Activated CD4-positive, alpha-beta memory T cell treated with anti-CD3 and anti-CD28 coated beads, Interleukin-2, amount 10 ng/mL, durations not matched to agents 7 days and 5 days (primary cell): ENCODE data around the gene WFIKKN1. TPM values are rescaled to one million over a fixed set of nuclear protein-coding genes. Genes with fewer than 3 reads are reported as not detected.

Source experiments
- CTCF ChIA-PET: fragments of 350-600 bp; sonication (Branson Sonifier 250); formaldehyde crosslinking; loops from one replicate; lab custom pipeline; 2021; ENCODE audit warnings: antibody characterized with exemption, inconsistent platforms; lab: Charles Lee
- POLR2A ChIA-PET: fragments of 350-600 bp; sonication (Branson Sonifier 250); formaldehyde crosslinking; loops from one replicate; lab custom pipeline; 2021; ENCODE audit warnings: antibody characterized with exemption; lab: Charles Lee
- DNase-seq: peaks from one replicate; pipeline ENCODE4 v3.0.0-alpha.2; 2020
- H3K27ac Mint-ChIP-seq: one replicate; pipeline ENCODE4 v1.8.0; 2021; ENCODE audit warnings: mild to moderate bottlenecking, mixed read lengths
- H3K27me3 Mint-ChIP-seq: one replicate; pipeline ENCODE4 v1.8.0; 2021; ENCODE audit warnings: mixed read lengths
- H3K36me3 Mint-ChIP-seq: one replicate; pipeline ENCODE4 v1.8.0; 2021; ENCODE audit warnings: low read depth, mixed read lengths
- H3K4me1 Mint-ChIP-seq: one replicate; pipeline ENCODE4 v1.8.0; 2021; ENCODE audit warnings: mixed read lengths
- H3K4me3 Mint-ChIP-seq: one replicate; pipeline ENCODE4 v1.8.0; 2021; ENCODE audit warnings: mild to moderate bottlenecking, mixed read lengths
- H3K9me3 Mint-ChIP-seq: one replicate; pipeline ENCODE4 v1.8.0; 2021; ENCODE audit warnings: mixed read lengths
- total RNA-seq, 2 experiments: library from RNA; stranded (reverse); gene quantifications; one replicate each; pipeline ENCODE4 v1.2.3, GENCODE V29; 2021

WFIKKN1 gene, protein sequence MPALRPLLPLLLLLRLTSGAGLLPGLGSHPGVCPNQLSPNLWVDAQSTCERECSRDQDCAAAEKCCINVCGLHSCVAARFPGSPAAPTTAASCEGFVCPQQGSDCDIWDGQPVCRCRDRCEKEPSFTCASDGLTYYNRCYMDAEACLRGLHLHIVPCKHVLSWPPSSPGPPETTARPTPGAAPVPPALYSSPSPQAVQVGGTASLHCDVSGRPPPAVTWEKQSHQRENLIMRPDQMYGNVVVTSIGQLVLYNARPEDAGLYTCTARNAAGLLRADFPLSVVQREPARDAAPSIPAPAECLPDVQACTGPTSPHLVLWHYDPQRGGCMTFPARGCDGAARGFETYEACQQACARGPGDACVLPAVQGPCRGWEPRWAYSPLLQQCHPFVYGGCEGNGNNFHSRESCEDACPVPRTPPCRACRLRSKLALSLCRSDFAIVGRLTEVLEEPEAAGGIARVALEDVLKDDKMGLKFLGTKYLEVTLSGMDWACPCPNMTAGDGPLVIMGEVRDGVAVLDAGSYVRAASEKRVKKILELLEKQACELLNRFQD
- total RNA-seq, result under 1 TPM; 0.10 to 0.13 TPM

DNA sequence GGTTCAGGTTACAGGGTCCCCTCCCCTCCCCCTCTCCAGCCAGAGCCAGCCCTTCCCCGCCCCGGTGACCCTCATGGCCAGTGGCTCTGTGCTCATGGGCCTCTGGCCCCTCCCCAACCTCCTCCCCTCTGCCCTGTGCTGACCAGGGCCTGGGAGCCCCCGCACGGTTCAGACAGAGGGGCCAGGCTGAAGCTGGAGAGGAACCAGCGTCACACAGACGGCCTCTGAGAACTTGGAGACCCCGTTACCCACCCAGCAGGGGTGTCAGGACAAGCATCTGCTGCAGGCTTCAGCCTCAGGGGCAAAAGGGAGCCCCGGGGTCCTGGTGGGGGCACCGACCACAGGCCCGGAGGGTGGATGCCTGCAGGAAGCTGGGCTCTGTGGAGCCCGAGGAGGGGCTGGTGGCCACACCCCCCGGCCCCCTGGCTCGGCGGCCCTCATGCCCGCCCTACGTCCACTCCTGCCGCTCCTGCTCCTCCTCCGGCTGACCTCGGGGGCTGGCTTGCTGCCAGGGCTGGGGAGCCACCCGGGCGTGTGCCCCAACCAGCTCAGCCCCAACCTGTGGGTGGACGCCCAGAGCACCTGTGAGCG is at the start of gene WFIKKN1:
WFIKKN1 (plus strand) TSS at position 171 of the 591 bp plus-strand sequence; CDS start at position 440, 269 bp downstream.
- Mint-ChIP-seq H3K9me3 (no peaks in the 10 kb centered on the region), H3K4me3 (no peak within 1 kb of the TSS), H3K27ac (no peak within 1 kb of the TSS), H3K27me3 (no peaks in the 10 kb centered on the region), H3K36me3 (peaks cover 2% of the 10 kb centered on the region), H3K4me1 (peaks cover 6% of the 10 kb centered on the region)
- DNase-seq, result no peak
- ChIA-PET CTCF (no interaction called here), POLR2A (no interaction called here)

DNA sequence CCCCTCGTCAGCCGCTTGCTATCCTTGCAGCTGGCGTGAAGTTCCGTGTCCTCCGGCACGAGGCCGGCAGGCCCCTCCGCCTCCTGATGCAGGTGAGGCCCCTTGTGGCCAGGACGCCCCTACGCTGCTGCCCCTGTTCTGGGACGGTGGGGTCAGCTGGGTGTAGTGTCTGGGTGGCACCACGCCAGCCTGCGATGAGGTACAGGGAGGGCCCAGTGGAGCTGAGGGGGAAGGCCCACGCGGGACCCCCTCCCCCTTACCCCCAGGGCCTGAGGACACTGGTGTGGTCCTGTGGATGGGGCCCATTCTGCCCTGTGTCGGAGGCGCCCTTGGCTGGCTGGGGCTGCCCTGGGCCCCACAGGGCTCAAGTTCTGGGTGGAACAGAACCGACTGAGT is 48.6 kb upstream of the WFIKKN1 start:
- ChIA-PET POLR2A (no interaction called here), CTCF (interaction anchor here (0.6 kb wide), 1 partner anchor 61 kb away, joined by 3 read pairs; no protein-coding TSS in a partner anchor)
- no peak overlapping the region for H3K27ac Mint-ChIP-seq
- no peak overlapping the region for H3K4me3 Mint-ChIP-seq
- no peak for DNase-seq
- H3K9me3 Mint-ChIP-seq, result no peaks in the 10 kb centered on the region
- H3K4me1 Mint-ChIP-seq, result peaks cover 7% of the 10 kb centered on the region
- H3K36me3 Mint-ChIP-seq, result no peaks in the 10 kb centered on the region
- H3K27me3 Mint-ChIP-seq, result no peaks in the 10 kb centered on the region

DNA sequence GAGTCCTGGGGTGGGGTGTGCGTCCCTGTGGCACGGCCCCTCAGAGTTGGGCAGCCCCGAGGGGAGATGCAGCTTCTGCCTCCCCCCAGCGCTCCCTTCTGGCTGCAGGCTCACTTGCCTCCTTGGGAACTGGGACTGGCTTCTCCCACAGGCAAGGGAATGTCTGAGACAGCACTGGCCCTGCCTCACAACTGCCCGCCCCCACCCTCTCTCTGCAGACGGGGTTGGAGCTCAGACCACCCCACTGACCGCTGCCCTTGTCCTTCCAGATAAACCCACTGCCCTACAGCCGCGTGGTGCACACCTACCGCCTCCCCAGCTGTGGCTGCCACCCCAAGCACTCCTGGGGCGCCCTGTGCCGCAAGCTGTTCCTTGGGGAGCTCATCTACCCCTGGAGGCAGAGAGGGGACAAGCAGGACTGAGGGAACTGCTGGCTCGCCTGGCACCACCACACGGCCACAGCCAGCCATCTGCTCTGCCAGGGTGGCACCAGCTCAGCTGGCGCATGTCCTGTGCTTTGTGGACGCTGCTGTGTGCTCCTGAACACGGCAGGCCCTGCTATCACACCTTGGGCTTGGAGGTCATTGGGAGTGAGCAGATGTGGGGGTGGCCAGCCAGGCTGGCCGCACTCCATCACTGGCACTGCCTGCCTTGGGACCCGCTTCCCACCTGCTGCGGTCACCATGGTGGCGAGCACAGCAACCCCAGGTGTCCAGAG is 48.0 kb upstream of the WFIKKN1 start:
- Mint-ChIP-seq H3K36me3 (peaks cover 2% of the 10 kb centered on the region), H3K4me1 (peaks cover 12% of the 10 kb centered on the region), H3K9me3 (no peaks in the 10 kb centered on the region), H3K27me3 (no peaks in the 10 kb centered on the region), H3K27ac (no peak overlapping the region), H3K4me3 (no peak overlapping the region)
- ChIA-PET POLR2A (no interaction called here), CTCF (no interaction called here)
- DNase-seq, result no peak

DNA sequence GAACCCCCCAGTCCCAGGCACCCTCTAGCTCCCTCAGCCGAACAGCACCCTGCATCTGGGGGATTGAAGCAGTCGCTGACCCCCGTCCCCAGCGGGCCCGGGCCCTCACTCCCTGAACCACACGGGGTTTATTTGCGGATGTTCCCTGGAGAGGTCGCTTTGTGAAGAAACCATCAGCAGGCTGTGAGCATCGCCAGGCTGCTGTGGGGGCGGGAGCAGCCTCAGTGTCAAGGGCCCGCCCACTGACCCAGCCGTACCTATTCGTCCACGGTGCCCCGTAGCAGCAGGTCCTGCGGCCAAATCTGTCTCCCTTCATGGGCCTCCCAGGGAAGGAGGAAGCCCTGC is 47.3 kb upstream of the WFIKKN1 start:
- Mint-ChIP-seq H3K36me3 (peaks cover 2% of the 10 kb centered on the region), H3K27me3 (no peaks in the 10 kb centered on the region), H3K4me1 (peaks cover 16% of the 10 kb centered on the region), H3K9me3 (no peaks in the 10 kb centered on the region), H3K4me3 (no peak overlapping the region), H3K27ac (no peak overlapping the region)
- no peak for DNase-seq
- ChIA-PET CTCF (no interaction called here), POLR2A (no interaction called here)

DNA sequence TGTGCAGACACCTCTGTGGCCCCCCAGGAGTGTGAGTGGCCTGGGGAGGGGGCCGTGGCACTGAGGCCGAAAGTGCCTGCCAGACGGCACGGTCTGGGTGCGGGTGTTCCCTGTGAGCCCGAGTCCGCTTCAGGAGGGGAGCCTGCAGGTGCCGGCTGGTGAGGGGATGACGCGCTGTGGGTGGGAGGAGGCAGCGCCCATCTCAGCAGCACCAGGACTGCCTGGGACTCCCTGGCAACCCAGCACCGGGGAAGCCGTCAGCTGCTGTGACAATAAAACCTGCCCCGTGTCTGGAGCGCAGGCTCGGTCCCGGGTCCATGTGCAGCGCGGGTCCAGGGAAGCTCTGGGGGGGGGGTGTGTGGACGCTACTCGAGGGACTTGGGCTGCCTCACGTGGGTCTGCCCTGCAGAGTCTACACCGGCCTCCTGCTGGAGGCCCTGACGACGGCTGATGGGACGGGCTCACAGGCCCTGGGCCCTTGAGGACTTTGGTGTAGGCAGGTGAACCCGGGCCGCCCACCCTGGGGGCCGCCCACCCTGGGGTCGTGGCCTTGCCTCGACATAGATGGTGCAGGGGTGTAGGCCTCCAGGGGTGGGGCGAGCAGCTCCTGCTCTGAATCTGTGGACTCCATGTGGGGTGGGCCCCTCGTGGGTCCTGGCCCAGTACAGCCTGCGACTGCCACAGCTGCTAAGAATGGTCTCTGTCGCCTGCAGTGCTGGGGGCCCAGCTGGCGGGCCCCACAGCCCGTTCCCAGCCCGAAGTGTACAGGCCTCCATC is 46.8 kb upstream of the WFIKKN1 start:
- ChIA-PET POLR2A (no interaction called here), CTCF (no interaction called here)
- H3K36me3 Mint-ChIP-seq, result peaks cover 2% of the 10 kb centered on the region
- H3K9me3 Mint-ChIP-seq, result no peaks in the 10 kb centered on the region
- no peak for DNase-seq
- H3K27ac Mint-ChIP-seq, result no peak overlapping the region
- peaks cover 15% of the 10 kb centered on the region for H3K4me1 Mint-ChIP-seq
- H3K4me3 Mint-ChIP-seq, result no peak overlapping the region
- H3K27me3 Mint-ChIP-seq, result no peaks in the 10 kb centered on the region

DNA sequence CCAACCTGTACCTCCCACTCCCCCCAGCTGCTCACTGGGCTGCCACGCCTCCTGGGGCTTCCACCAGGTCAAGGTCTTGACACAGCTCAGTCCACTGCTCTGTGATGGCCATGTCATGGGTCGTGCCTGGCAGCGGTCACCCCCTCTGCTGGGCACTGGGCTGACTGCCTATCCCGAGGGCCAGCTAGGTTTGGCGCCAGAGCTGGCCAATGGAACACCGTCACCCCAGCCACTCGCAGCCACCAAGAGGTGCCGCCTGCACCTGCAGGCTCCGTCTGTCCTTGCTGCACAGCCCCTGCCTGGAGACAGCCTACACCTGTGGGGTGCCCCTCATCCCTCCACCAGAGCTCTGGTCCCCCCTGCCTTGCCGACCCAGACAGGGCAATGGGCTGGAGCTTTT is 45.4 kb upstream of the WFIKKN1 start:
- Mint-ChIP-seq H3K9me3 (no peaks in the 10 kb centered on the region), H3K27ac (no peak overlapping the region), H3K4me1 (peaks cover 13% of the 10 kb centered on the region), H3K27me3 (no peaks in the 10 kb centered on the region), H3K36me3 (peaks cover 2% of the 10 kb centered on the region), H3K4me3 (no peak overlapping the region)
- no peak for DNase-seq
- ChIA-PET POLR2A (interaction anchor here (1.4 kb wide), 1 partner anchor 18 kb away, joined by 3 read pairs; no protein-coding TSS in a partner anchor), CTCF (interaction anchor here (1.0 kb wide), 1 partner anchor 8 kb away, joined by 3 read pairs; no protein-coding TSS in a partner anchor)

DNA sequence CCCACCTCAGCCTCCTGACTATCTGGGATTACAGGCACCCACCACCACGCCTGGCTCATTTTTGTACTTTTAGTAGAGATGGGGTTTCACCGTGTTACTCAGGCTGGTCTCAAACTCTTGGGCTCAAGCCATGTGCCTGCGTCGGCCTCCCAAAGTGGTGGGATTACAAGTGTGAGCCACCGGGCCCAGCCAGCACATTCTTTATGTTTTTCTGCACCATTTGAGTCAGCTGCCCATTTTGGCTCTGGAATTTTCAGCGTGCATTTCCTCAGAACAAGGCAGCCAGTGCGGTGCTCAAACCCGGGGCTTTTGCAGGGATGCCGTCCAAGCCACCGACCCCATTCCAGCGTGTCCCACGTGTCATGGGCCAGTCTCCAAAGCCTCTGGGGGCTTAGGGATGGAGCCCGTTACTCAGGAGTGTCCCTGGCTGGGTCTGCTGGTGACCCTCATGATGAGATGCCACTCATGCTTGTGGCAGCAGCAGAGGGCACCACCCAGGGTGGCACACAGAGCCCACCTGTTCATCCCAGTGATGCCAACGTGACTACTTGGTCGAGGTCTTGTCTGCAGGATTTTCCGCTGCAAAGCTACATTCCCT is 44.6 kb upstream of the WFIKKN1 start:
- no peaks in the 10 kb centered on the region for H3K9me3 Mint-ChIP-seq
- H3K4me1 Mint-ChIP-seq, result peaks cover 20% of the 10 kb centered on the region
- H3K27ac Mint-ChIP-seq, result no peak overlapping the region
- CTCF ChIA-PET, result interaction anchor here (1.0 kb wide), 1 partner anchor 9 kb away, joined by 3 read pairs; no protein-coding TSS in a partner anchor
- DNase-seq, result no peak
- H3K36me3 Mint-ChIP-seq, result peaks cover 2% of the 10 kb centered on the region
- H3K27me3 Mint-ChIP-seq, result no peaks in the 10 kb centered on the region
- POLR2A ChIA-PET, result interaction anchor here (1.4 kb wide), 1 partner anchor 19 kb away, joined by 3 read pairs; no protein-coding TSS in a partner anchor
- no peak overlapping the region for H3K4me3 Mint-ChIP-seq

DNA sequence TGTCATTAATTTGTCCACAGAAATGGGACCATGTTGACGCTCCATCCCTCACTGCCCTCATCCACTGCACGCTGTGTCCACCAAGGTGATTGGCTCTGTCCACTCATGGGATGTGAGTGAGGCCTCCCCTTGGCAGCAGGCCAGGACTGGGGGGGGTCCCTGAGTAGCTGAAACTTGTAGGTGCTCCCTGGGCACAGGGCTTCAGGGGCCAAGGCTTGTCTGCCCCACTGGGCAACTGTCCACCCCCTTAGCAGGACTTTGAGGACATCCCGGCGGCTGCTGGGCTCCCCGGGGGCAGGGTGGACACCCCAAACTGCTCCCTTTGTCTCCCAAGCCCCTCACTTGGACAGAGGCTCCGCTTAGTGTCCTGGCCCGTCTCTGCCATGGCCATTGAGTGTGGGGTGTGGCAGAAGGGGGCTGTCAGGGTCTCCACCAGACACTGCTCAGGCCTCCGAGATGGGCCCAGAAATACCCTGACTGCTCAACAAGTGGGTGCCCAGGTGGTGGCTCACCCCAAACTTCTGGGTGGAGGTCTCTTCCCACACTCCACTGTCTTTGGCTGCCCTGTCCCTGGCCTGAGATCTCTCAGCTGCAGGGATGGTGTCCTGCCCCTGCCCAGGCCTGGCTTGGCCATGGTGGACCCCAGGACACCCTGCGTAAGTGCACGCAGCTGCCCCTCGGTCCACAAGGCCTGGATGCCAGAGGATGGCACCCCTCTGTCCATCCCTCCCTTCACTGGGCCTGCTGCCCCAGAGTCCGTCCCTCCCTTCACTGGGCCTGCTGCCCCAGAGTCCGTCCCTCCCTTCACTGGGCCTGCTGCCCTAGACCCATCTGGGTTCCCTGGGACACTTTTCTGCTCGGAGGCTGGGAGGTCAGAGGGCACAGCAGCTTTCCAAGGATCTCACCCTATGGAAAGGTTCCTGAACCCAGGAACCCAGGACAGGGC is 43.9 kb upstream of the WFIKKN1 start:
- Mint-ChIP-seq H3K9me3 (no peaks in the 10 kb centered on the region), H3K27ac (peak overlapping the region; percentile 76), H3K36me3 (peaks cover 2% of the 10 kb centered on the region), H3K27me3 (no peaks in the 10 kb centered on the region), H3K4me1 (peaks cover 23% of the 10 kb centered on the region), H3K4me3 (peak overlapping the region; percentile 82)
- ChIA-PET CTCF (no interaction called here), POLR2A (interaction anchor here (1.2 to 2.2 kb wide), 4 partner anchors 16 to 109 kb away, joined by 5 to 10 read pairs (median 7); partner anchors contain the start of gene PIGQ)
- no peak for DNase-seq

DNA sequence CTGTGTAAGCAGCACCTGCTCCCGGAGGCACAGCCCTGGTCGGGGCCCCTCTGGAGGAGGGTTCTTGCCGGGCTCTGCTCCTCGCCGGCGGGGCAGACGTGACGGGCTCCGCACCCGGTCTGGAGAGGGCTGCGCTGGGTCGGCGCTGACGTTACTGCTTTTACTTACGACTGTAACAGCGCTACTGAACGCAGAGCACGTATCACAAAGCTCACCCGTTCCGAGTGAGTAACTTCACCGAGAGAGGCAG is 42.2 kb upstream of the WFIKKN1 start:
- CTCF ChIA-PET, result interaction anchor here (0.7 to 1.3 kb wide), 2 partner anchors 11 to 60 kb away, joined by 3 read pairs; no protein-coding TSS in a partner anchor

DNA sequence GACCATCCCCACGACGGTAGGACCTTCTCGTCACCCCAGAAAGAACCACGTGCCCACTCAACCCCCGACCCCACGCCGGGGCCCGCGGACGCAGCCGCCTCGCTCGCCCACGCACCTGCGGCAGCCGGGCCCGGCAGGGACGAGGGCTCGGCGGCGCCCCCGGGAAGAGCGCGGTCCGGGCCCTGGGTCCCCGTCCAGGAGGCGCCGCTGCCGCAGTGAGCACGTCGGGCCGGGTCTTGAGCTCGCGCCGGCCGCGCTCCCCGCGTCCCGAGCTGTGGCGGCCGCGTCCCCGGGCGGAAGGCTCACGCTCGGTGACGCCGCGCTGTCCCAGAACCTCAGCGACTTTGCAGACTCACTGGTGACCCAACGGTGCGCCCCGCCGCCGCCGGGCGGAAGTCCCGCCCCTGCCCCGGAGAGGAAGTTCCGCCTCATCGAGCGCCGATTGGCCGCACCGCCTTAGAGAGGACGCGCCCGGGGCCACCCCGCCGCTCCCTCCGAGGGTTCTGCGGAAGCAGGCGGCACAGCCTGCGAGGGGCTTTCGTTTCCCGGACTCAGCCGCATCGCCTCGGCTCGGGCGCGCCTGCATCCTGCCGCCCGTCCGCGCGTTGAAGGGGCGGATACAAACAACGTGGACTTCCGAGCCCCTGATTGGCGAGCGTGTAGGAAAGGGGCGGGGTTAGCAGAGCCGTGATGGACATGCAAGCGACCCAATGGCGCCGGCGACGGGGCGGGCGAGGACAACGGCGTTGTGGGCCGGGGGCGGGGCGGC is 41.7 kb upstream of the WFIKKN1 start:
- peaks cover 2% of the 10 kb centered on the region for H3K36me3 Mint-ChIP-seq
- CTCF ChIA-PET, result interaction anchor here (0.7 to 1.3 kb wide), 2 partner anchors 11 to 59 kb away, joined by 3 read pairs; no protein-coding TSS in a partner anchor

More for the DNA sequence above, 42.2 kb upstream of the WFIKKN1 start:
- no peaks in the 10 kb centered on the region for H3K9me3 Mint-ChIP-seq
- H3K4me1 Mint-ChIP-seq, result peaks cover 27% of the 10 kb centered on the region
- POLR2A ChIA-PET, result interaction anchor here (0.8 to 2.2 kb wide), 11 partner anchors 9 to 163 kb away, joined by 3 to 15 read pairs (median 6); partner anchors contain the start of genes METTL26, PIGQ and RAB11FIP3
- peak overlapping the region; percentile 99 for H3K27ac Mint-ChIP-seq
- peaks cover 2% of the 10 kb centered on the region for H3K36me3 Mint-ChIP-seq
- no peaks in the 10 kb centered on the region for H3K27me3 Mint-ChIP-seq
- H3K4me3 Mint-ChIP-seq, result peak overlapping the region; percentile 82
- peak; percentile 69 for DNase-seq

More for the DNA sequence above, 41.7 kb upstream of the WFIKKN1 start:
- Mint-ChIP-seq H3K27me3 (no peaks in the 10 kb centered on the region), H3K4me3 (peak overlapping the region; percentile 82), H3K4me1 (peaks cover 28% of the 10 kb centered on the region), H3K9me3 (no peaks in the 10 kb centered on the region), H3K27ac (peak overlapping the region; percentile 99)
- POLR2A ChIA-PET, result interaction anchor here (0.8 to 2.2 kb wide), 11 partner anchors 10 to 164 kb away, joined by 3 to 15 read pairs (median 6); partner anchors contain the start of genes METTL26, PIGQ and RAB11FIP3
- peak; percentile 98 for DNase-seq
